Measurements from ENCODE around the gene PRKN.
"Not testable (repeated sequence)": the region's sequence is repeated elsewhere in the genome, so short reads cannot be mapped to it uniquely, and the experiment has no call there.

The PRKN gene

DNA sequence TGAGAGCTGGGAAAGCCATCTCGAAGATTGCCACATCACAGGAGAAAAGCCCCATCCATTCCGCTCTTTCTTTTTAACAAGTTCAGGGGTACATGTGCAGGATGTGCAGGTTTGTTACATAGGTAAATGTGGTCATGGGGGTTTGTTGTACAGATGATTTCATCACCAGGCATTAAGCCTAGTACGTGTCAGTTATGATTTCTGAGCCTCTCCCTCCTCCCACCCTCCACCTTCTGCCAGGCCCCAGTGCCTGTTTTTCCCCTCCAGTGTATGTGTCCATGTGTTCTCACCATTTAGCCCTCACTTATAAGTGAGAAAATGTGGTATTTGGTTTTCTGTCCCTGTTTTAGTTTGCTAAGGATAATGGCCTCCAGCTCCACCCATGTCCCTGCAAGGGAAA, 887.2 kb downstream of the PRKN start:
- DNase-seq (ENCODE audit: low read depth), result no peak

DNA sequence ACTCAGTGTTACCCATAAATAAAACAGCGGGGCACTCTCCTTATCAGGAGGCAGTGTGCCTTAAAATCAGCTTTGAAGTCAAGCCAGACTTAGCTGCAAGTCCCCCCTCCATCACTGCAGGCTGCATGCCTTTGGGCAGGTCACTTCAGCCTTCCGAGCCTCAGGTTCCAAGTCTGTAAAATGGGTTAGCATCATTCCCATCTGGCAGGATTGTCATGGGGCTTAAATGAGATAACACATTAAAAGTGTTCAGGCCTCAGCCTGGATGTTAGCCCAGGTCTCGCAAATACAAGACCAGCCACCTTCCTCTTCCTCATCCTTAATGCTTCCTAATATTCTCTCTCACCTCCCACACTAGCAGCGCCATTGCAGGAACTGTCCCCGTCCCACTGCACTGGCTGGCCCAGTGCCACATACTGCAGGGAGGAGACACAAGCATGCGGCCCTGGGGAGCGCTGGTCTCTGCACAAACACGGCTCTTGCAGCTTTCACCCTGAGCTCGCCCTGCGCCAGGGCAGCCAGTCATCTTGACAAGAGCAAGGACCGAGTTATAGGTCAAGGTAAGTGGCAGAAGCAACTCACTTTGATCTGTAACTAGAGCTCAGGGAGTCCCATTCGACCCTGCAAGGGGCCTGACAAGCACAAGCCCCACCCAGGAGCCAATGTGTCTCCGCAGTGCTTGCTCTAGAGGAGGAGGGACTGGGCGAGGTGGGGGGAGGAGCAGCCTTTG, 889.1 kb downstream of the PRKN start:
- DNase-seq (ENCODE audit: low read depth), result no peak

GRCh38 chr6:161837854-161838253, 889.7 kb downstream of the PRKN start:
- DNase-seq (ENCODE audit: low read depth), result no peak

DNA sequence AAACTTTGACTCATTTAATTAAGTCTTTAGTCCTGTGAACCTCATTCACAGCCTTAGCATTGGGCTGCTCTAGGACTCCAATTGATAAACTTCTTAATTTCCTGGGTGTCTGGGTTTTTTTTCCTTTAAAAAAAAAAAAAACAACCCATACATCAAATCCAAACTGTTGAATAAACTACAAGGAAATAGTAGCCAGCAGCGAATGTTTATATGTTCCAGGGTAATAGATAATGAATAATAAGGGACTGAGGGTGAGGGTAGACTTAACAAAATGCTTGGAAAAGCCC, 890.2 kb downstream of the PRKN start:
- DNase-seq (ENCODE audit: low read depth), result no peak

DNA sequence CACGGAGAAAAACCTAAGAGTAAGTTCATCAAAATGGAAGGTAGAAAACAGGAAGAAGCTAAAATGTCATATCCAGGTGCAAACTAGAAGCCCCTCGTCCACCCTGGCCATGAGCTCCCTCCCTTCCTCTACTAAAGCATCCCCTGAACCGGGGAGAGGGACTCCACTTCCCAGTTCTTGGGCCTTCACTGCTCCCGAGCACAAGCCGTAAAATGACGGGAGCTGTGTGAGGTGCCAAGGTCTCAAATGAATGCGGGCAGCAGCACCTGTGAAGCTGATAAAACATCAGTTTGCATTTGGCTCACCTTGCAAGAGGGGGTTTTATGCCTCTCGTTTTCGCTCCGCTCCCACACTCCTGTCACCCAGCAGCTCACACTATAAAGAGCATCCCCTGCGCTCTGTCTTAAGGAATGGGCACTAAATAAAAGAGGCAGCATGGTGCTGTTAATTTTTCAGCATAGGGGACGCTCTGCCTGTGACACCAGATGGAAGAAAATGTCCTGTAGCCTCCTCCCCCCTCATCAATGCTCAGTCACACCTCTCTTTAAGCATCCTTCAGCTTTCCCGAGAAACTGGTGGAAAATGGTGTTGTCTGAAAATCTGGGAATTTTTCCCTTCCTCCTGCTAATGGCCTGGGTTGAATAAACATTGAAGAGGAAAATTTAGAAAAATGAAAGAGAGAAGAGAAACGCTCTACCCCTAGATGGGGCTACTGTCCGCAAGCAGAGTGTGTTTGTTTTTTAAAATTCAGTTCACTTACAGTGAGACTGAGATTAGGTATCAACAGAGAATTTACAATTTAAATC, 890.7 kb downstream of the PRKN start:
- no peak for DNase-seq (ENCODE audit: low read depth)

DNA sequence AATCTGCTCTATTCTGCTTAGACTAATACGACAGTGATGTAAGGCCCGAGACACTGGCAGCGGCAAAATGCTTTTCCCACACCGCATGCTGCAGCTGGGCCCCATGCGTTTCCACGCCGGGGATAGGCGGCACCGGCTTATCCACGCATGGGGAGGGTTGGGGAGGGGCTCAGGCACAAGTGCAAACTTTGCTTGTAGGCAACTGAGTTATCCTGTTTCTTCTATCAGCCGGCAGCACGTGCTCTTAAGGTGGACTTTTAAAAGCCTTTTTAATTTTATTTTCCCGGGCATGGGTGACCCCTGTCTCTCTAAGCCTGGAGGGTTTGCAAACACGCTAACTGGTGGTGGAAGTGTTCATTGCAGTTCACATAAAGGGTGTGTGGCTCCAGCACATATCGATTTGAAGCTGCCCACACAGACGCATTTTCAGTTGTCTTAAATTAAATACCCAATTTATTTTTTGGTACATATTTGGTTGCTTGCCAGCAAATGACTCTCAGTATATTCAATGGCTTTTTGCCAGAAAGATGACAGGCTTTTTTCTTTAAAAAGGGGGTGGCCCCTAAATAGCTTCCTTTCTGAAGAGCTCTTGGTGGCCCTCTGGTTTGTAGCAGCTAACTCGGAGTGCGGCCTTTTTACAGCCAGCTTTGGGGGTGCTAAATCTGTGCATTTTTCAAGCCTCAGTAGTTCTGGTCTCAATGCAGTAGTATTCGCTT, 891.9 kb downstream of the PRKN start:
- DNase-seq (ENCODE audit: low read depth), result no peak

GRCh38 chr6:161834426-161834825, 893.1 kb downstream of the PRKN start:
- DNase-seq (ENCODE audit: low read depth), result no peak

DNA sequence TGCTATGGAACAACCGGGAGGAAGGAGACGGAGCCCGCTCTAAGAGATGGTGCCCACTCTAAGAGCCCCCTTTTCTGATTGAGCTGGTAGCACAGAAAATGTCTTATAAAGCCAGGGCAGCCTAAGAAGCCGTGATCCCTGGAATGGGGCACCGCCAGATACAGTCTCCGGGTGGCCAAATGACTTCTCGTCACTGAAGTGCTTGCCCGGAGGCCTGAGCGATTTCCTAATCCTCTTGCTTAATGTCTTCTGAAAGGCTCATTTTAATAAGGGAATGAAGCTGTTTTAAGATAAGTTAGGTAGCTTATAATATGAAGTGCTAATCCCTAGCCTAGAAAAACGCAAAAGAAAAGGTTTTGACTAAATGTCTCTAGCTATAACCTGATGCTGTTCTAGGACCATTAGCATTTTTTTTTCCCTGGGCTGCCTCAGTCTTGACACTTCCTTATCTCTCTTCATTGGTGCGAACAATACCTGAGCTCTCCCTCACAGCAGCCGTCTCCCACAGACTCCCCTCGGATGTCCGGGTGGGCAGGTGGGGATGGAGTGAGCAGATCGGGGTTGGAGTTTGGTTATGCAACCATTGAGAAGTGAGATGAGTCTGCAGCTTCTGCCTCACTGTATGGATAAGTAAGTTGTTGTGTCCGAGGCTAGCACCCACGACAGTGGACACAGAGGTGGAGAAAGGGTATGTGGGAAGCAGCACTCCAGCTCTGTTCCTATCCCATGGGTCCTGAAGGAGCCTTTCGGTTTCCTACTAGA, 894.3 kb downstream of the PRKN start:
- DNase-seq (ENCODE audit: low read depth), result no peak

DNA sequence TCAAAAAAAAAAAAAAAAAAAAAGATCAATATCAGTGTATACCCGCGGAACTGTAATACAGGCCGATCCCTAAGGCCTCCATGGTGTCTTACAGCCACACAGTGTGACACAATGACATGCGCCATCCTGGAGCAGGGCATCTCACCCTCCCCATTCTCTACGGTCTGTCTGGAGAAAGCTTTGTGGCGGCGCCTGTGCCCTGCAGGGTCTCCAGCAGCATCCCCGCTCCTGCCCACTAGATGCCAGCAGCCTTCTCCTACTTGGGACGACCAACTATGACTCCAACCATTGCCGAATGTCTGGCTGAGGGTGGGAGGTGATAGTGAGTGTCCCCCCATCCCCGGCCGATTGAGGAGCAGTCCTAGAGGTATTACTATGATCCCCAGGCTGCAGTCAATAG, 894.9 kb downstream of the PRKN start:
- no peak for DNase-seq (ENCODE audit: low read depth)

GRCh38 chr6:161830866-161831616, 896.5 kb downstream of the PRKN start:
- DNase-seq (ENCODE audit: low read depth), result no peak

GRCh38 chr6:161829291-161829729, 898.3 kb downstream of the PRKN start:
- DNase-seq (ENCODE audit: low read depth), result no peak

DNA sequence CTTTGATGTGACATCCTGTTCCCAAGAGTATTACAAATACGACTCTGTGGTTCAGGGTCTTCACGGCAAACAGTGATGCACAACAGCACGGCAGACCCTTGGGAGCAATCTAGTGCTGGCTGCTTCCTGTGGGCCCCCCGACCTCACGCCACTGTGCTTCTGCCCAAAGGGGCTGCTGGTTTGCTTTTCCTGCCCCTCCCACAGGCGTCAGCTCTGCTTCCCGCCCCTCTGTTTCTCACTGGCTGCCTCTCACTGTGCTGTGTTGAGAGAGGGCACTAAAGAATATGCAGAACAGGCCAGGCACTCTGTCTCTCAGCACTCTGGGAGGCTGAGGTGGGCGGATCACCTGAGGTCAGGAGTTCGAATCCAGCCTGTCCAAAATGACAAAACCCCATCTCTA, 899.2 kb downstream of the PRKN start:
- DNase-seq (ENCODE audit: low read depth), result no peak

- DNase-seq (ENCODE audit: low read depth), result no peak
Measured at GRCh38 chr6:161826512-161826911, 901.1 kb downstream of the PRKN start.

DNA sequence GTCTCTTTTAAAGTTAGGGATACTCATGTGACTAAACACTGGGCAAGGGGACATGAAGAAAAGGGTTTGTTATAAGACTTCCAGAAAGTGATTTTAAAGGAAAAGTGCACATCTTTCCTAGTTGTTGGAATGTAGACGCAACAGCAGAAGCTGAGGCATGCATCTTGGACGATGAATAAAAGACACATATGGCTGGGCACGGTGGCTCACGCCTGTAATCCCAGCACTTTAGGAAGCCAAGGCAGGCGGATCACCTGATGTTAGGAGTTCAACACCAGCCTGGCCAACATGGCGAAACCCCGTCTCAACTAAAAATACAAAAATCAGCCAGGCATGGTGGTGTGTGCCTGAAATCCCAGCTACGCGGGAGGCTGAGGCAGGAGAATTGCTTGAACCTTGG, 905.4 kb downstream of the PRKN start:
- not testable (repeated sequence) for DNase-seq (ENCODE audit: low read depth)

GRCh38 chr6:161817881-161818280, 909.7 kb downstream of the PRKN start:
- DNase-seq (ENCODE audit: low read depth), result no peak

DNA sequence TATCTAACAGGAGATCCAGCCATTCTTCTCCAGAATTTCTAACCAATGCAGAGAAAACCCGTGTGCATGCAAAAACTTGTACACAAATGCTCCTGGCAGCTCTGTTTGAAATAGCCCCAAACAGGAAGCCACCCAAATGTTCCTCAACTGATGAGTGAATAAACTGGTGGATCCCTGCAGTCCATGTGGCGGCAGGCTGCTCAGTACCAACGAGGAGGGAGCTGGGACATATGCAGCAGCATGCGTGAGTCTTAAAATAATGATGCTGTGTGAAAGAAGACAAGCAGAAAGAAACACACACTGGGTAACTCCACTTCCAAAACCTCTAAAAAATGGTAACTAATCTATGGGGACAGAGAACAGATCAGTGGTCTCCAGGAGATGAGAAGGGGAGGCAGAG, 911.6 kb downstream of the PRKN start:
- DNase-seq (ENCODE audit: low read depth), result no peak

DNA sequence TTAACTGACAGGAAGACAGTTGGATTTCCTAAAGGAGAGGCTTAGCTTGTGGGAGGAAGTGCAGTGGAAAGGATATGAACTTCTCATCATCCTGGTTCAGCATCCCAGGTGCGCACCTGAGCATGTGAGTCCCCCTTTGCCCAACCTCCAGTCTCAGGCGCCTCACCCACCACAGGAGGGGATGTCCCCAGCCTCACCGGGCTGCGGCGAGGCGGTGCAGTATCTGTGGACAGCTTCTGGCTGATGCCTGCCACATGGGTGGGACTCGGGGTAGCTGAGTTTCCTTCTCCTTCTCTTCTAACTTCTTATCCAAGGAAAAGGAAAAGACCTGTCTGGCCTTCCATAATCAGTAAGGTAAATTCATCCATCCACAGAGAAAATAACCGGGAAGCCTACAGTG, 914.4 kb downstream of the PRKN start:
- DNase-seq (ENCODE audit: low read depth), result no peak

GRCh38 chr6:161809971-161810370, 917.6 kb downstream of the PRKN start:
- DNase-seq (ENCODE audit: low read depth), result no peak

DNA sequence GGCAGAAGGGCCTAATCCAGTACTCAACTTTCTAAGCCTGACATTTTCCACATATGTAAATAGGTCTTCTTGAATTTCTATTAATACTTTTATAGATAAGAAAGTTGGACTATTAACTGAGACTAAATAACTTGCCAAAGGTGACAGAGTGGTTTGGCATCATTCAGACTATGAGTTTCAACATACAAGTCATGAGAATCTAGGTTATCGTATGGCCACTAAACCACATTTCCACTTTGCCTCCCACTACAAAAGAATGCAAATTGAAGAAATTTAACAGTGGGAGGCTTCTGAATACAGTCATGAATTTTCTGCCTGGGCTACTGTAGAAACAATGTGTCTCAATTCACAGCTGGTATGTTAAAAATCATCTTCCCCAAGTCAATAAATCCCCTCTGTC, 922.7 kb downstream of the PRKN start:
- no peak for DNase-seq (ENCODE audit: low read depth)

GRCh38 chr6:161803131-161803530, 924.4 kb downstream of the PRKN start:
- no peak for DNase-seq (ENCODE audit: low read depth)

DNA sequence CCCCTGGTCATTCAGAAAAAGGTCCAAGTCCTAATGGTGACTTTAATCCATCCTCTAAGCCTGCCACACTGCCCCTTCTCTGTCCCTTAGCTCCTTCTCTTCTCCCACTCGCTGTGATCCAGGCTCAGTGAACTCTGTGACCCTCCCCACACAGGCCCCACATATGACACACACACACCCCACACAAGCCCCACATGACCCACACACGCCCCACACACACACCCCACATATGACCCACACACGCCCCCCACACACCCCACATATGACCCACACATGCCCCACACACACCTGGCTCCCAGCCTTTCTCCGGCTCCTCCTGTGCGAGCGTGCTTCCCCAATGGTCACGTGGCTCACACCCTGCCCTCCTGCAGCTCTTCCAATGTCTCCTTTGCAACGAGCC, 925.3 kb downstream of the PRKN start:
- DNase-seq (ENCODE audit: low read depth), result no peak
